SK-N-SH (cell line): Measurements from ENCODE around the gene EDEM3.
"Not testable (repeated sequence)": the region's sequence is repeated elsewhere in the genome, so short reads cannot be mapped to it uniquely, and the experiment has no call there.

Experiments
- GATA2 ChIP-seq: sonication (generic); formaldehyde crosslinking; IDR thresholded peaks from 2 replicates; pipeline ENCODE4 v1.5.0; 2020; ENCODE audit warnings: mild to moderate bottlenecking, missing genetic modification reagents
- TAF1 ChIP-seq: IDR thresholded peaks from 2 replicates; pipeline ENCODE4 v1.6.1; 2012; ENCODE audit warnings: low read depth, mild to moderate bottlenecking, low read length, moderate library complexity, borderline replicate concordance
- TCF12 ChIP-seq: IDR thresholded peaks from 2 replicates; pipeline ENCODE4 v1.4.0; 2012

DNA sequence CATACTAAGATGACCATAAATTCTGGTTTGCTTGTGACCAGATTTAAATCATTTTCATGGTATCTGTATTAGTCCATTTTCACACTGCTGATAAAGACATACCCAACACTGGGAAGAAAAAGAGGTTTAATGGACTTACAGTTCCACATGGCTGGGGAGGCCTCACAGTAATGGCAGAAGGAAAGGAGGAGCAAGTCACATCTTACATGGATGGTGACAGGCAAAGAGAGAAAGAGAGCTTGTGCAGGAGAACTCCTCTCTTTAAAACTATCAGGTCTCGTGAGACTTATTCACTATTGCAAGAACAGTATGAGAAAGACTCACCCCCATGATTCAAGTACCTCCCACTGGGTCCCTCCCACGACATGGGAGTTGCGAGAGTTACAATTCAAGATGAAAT, 8.9 kb upstream of the EDEM3 start:
- TF ChIP-seq TCF12, GATA2, TAF1: not testable (repeated sequence)
